Right forelimb (tissue), 1 donor: ENCODE measurements around the gene SAP30L.

Experiments used
- DNase-seq: peaks from one replicate; pipeline ENCODE4 v3.0.0-alpha.2; 2018

The SAP30L gene

GRCh38 chr5:154481584-154482381, 36.0 kb downstream of the SAP30L start:
- no peak for DNase-seq

GRCh38 chr5:154482528-154483449, 37.0 kb downstream of the SAP30L start:
- no peak for DNase-seq

GRCh38 chr5:154483654-154484392, 38.0 kb downstream of the SAP30L start:
- DNase-seq = no peak

GRCh38 chr5:154484393-154485095, 38.7 kb downstream of the SAP30L start:
- no peak for DNase-seq

GRCh38 chr5:154485096-154485491, 39.3 kb downstream of the SAP30L start:
- DNase-seq = no peak

- no peak for DNase-seq
Measured at GRCh38 chr5:154485850-154486426, 40.1 kb downstream of the SAP30L start.

GRCh38 chr5:154486427-154486866, 40.6 kb downstream of the SAP30L start:
- DNase-seq = no peak

GRCh38 chr5:154487541-154487940, 41.7 kb downstream of the SAP30L start:
- DNase-seq = no peak

GRCh38 chr5:154491941-154492340, 46.1 kb downstream of the SAP30L start:
- no peak for DNase-seq

GRCh38 chr5:154493274-154493673, 47.5 kb downstream of the SAP30L start:
- DNase-seq = no peak

- DNase-seq = no peak
Measured at GRCh38 chr5:154494036-154494435, 48.2 kb downstream of the SAP30L start.

GRCh38 chr5:154498591-154498990, 52.8 kb downstream of the SAP30L start:
- DNase-seq = no peak

GRCh38 chr5:154498994-154499393, 53.2 kb downstream of the SAP30L start:
- DNase-seq = no peak

- DNase-seq = no peak
Measured at GRCh38 chr5:154501566-154501965, 55.8 kb downstream of the SAP30L start.

- DNase-seq = no peak
Measured at GRCh38 chr5:154502180-154502579, 56.4 kb downstream of the SAP30L start.

- no peak for DNase-seq
Measured at GRCh38 chr5:154503698-154504039, 57.9 kb downstream of the SAP30L start.

GRCh38 chr5:154505567-154505966, 59.8 kb downstream of the SAP30L start:
- no peak for DNase-seq

- no peak for DNase-seq
Measured at GRCh38 chr5:154506049-154506715, 60.4 kb downstream of the SAP30L start.

GRCh38 chr5:154506716-154507080, 60.9 kb downstream of the SAP30L start:
- no peak for DNase-seq

- DNase-seq = no peak
Measured at GRCh38 chr5:154508114-154508513, 62.3 kb downstream of the SAP30L start.

GRCh38 chr5:154509784-154510555, 64.2 kb downstream of the SAP30L start:
- no peak for DNase-seq
